IPS-NIHi7 (cell line): Measurements from ENCODE around the gene COG2.

Experiments
- DNase-seq: peaks from one replicate; pipeline ENCODE4 v3.0.0; 2012; ENCODE audit warnings: mixed read lengths; ENCODE audit errors: extremely low spot score

The COG2 gene

DNA sequence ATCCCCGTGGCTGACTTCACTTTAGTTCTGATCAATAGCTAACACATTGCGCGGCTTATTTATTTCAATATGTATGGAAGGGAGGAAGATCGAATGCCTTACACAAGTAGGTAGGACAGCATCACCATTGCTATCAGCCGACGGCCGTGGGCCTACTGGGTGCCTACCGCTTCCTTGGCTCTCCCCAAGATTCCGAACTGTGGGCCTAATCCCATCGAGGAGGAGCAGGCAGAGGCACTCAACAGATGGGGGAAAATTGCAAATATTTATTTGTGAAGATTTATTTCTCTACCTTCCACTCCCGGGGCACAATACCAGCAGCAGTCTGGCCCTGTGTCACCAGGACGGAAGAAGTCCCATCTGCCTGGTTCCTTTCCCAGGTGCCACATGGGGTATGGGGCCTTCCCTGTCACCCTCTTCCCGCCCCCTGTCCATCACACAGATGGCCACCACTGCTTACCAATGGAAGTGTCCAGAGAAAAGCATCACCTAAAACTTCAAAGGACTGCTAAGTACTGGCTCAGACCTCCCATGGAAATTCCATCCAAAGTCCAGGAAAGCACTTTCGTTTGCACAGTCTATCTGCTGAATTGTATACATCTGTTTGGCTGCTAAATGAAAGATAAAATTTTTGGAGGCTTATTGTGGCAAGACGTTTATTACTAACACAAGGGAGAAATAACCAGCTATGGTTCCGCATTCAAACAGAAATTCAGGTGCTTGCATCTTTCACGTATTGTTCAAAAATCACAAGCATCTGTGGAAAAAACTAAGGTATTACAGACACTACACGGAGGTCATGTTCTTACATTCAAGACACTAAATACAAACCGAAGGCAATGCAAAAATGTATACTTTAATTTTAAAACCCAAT lies 59.9 kb downstream of the COG2 start:
- no peak for DNase-seq

DNA sequence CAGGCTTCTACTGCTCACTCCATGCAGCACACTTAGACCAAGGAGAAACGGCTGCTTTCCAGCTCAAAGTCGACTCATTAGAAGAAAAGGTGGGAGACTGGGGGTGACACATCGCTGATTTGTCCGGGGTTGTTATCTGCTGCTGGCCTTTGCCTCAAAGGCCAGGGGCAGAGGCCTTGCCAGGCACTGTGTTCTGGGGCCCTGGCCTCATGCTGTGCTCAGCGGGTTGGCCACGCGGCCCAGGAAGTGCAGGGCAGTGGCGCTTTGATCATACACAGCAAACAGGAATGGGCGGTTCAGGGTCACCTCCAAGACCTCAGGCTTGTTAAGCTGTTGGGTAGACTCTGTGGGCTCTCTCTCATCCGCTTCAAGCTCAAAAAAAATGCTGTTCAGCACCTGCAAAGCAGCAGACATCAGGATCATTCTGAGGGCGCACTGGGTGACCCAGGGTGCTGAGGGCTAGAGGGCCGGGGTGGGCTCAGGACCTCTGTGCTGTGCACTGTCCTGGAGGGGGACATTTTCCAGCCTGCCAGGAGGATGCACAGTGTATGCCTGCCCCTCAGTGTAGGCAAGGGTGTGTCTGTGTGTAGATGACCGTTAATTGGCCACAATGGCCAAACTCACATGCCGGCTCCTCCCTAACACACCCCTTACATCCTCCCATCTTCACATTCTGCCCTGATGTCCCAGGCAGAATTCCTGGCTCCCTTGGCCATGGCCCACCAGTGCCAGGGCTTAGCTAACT lies 60.8 kb downstream of the COG2 start:
- DNase-seq, result no peak

DNA sequence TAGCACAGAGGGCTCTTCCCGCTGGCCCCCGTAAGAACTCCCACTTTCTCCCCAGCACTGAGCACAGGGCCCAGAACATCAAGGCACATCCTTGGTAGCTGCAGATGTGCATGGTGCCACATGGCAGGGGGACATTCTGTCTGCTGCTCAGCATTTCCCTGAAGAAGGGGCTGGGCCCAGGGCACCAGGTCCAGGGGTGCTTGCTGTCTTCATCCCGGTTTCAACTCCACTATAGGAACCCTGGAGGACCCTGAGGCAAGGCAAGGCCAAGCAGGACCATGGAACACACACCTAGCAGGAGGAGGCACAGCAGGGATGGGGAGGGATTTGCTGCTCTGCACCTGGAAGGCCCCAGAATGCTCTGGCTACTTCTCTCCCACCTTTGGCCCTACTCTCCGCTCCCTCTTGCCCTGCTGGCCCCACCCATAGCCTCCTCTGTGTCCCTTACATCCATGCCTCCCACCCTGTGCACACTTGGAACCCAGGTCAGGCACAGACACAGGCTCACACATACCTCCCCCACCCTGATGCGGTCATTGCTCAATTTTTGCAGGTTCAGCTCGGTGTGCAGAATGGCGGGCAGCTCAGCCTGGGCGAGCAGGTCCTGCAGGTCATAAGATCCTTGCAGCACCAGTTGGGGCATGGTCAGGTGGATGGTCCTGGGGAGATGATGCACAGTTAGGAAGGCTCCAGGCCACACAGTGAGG lies 61.6 kb downstream of the COG2 start:
- DNase-seq, result no peak

DNA sequence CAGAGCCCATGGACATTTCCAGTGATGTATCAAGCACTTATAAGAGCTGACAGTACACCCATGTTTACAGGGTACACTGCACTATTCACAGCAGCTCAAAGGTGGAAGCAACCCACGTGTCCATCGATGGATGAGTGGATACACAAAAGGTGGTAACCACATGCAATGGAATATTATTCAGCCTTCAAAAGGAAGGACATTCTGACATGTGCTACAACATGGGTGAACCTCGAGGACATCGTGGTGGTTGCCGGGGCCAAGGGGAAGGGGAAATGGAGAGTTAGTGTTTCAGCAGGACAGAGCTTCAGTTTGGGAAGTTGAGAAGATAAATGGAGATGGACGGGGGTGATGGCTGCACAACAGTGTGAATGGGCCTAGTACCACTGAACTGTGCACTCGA lies 62.5 kb downstream of the COG2 start:
- no peak for DNase-seq

DNA sequence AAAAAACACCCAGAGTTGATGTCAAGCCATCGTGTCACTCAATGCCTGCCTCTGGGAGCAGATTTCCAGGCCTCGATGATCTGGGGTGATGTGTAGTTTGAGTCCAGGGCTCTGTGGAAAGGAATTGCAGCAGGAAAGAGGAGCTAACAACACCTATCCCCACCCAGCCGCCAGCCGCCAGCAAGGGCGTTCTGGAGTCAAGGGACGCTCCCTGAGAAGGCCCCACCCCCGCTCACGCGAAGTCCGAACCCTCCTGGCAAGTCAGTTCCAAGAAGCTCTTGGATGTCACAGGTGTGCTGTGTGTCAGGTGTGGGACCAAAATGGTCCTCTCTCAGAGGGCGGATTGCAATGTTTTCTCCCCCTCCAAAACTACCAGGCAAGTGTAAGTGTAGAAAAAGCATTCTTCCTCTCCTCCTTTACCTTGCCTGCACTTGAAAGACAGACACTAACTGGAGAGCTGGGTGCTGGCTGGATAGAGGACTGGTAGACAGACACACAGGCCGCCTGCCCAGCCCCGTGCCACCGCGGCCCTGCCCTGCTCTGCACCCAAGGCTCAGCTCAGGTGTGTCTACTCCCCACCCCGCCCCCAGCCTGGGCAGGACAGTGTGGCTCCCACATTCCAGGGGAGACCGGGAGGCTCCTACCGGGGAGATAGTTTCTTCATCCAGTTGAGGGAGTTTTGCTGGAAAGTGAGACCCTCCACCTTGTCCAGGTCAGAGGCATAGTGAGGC lies 63.2 kb downstream of the COG2 start:
- DNase-seq, result no peak

DNA sequence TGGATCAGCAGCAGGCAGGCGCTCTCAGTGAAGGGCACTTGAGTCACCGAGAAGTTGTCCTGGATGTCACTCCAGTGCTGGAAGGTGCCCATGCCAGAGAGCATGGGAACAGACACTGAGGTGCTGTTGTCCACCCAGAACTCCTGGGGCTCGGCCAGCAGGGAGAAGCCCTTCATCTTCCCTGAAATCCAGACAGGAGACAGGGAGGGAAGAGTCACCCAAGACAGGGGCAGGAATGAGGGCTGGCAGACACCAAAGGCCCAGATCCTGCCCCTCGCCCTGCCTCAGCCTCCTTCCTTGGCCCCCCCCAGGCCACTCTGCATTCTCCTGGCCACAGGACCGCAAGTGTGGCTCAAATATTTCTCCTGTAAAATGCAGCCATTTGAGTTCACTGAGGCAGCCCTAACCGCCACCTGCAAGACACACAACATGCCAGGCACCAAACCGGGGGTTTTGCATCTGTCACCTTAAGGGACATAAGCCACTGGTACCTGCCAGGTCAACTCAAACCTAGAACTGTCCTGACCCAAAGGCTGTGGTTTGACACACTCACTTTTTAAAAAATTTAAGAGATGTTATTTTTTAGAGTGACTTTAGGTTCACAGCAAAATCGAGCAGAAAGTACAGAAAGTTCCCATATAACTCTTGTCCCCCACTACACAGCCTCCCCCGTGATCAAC lies 63.9 kb downstream of the COG2 start:
- no peak for DNase-seq

DNA sequence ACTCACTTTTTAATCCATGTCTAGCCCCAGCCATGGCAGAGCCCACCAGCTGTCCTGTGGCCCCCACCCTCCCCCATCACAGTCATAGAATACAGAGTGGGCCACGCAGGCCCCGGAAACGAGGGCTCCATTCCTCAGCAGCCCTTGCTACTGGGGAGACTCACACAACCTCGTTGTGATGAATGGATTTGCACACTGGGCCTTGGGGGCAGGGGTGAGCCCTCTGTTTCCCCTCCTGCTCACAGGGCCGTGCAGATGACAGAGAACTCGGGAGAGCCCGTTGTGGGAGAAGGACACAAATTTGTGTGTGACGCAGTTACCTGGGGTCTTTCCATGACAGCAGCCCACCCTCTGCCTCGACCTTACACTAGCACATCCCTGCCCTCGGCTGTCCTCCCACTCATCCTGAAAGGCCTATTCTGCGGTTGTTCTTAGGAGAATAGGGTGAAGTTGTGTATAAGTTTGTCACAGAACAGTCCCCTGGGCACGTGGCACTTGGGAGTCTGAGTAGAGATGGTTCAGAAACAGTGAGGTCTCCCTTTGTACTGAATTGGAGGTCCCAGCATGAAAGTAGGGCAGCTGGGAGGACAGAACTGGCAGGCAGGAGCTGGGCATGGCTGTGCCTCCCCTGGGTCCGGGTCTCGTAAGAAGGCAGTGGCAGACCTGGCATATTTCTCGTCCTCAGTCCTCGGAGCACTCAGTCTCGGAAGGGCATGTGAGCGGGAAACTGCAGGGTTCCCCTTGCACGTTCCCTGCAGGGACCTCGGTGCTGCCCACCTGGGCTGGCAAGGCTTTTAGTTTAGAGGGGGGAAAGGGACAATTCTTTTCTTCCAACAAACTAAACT lies 64.8 kb downstream of the COG2 start:
- DNase-seq, result no peak

DNA sequence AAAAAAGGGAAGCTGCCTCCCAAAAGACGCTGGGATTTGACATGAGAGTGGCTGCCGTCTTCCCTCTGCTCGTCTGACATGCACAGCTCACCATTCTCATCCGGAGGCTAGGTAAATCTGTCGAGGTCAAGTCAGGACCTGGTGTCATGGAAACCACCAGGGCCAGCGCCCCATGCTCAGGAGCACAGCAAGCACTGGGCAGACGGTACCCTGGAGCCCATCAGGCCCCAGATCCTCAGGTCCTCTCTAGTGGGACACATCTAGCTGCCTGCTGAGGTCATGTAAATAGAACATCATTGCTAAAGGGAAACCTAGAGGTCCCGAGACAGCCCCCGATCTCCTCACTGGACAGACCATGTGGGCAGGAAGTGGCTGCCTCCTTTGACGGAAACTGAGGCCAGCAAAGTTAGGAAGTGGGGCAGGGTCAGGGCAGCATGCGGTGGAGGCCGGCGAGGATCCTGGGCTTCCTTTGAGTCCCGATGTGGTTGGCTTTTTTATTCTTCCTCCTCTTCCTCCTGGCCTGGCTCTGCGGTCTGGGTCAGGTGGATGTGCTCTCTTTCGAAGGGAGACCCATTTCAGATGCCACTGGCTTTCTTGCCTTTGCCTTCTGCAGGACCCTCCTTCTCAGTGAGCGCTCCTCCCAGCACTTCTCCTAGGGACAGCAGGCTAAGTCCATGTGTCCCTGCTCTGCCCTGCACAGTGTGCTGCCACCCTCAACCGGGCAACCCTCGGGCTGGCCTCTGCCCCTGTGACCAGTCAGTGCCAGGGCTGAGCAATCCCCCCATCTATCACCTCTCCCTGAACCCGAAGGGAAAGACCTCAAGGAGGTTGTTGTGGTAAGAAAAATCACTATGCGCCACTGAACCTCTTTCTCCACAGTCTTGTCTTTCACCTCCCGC lies 65.7 kb downstream of the COG2 start:
- no peak for DNase-seq

DNA sequence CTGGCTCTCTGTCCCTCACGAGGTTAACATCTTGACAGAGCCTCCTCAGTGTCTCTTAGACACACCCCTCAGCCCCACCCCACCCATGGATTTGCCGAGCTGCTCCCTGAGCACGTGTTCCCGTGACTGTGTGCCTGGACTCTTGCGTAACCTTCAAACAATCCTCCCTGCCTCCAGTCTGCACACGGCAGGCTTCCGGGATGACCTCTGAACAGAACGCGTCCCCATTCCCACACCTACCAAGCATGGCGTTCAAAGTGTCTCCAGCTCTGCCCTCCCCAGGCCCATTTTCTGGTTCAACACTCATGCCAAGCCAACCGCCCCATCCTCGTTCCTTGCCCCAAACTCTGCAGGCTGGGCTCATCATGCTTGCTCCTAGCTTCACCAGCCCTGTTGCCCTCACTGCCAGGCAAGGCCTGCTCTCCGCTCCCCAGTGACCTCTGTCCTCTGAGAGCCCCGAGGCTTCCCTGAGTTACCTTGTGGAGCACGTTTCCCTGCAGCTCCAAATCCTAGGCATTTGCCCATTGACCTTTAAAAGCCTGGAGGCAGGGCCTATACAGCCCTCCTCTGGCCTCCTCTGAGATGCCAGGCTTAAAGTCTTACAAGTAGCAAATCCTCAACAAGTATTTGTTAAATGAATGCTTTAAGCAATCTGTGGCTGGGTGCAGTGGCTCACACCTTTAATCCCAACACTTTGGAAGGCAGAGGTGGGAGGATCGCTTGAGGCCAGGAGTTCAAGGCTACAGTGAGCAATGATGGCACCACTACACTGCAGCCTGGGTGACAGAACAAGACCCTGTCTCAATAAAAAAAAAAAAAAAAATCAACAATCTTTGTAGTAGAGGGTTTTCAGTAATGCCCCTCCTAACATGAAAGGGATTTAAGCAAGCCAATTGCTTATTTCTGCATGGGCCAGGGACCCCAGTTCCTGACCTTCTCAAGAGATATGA lies 66.6 kb downstream of the COG2 start:
- no peak for DNase-seq

DNA sequence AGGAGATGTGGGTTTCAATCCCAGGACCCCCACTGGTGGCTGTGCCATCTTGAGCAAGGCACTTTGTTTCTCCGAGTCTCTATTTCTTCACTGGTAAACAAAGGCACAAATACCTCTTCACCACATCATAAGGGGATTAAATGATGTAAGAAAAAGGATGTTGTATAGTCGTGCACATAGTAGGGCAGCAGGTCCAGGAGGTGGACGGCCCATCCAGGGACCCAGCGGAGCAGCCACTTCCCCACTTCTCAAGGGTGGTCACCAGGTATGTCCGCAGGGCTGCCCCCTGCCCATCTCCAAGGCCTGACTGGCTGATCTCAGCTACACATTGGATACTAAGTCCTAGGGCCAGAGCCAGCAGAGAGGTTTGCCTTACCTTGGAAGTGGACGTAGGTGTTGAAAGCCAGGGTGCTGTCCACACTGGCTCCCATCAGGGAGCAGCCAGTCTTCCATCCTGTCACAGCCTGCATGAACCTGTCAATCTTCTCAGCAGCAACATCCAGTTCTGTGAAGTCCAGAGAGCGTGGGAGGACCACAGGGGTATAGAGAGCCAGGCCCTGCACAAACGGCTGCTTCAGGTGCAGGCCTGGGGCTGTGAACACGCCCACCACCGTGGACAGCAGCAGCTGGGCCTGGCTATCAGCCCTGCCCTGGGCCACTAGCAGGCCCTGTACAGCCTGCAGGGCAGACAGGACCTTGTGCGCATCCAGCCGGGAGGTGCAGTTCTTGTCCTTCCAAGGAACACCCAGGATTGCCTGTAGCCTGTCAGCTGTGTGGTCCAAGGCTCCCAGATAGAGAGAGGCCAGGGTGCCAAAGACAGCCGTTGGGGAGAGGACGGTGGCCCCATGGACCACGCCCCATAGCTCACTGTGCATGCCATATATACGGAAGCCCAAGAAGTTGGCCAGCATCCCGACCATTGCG lies 67.6 kb downstream of the COG2 start:
- no peak for DNase-seq

DNA sequence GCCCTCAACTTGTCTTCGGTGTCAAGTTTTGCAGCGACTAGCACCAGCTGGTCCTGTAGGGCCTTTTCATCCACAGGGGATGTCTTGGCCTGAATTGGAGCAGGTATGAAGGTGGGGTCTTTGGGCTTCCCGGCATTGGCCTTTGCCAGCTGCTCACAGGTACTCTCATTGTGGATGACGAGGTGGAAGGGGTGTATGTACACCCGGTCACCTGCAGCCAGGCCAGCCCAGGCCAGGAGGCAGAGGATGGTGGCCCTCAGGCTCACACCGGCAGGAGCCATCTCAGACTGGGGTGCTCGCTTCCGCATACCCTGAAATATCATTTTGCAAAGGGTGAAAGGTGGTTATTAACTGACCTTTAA lies 68.2 kb downstream of the COG2 start:
- no peak for DNase-seq

DNA sequence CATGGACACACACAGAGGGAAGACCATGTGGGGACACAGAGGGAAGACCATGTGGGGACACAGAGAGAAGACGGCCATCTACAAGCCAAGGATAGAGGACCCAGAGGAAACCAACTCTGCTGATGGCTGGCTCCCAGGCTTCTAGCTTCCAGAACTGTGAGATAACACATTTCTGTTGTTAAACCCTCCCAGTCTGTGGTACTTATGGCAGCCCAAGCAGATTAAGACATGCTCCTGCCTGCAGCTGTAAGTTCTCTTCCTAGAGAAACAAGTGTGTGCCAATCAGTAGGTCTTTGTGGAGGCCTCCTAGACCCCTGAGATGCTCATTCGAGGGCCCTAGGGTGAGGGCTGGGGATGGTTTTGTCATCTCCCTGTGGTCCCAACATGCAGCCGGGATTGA lies 69.0 kb downstream of the COG2 start:
- no peak for DNase-seq

DNA sequence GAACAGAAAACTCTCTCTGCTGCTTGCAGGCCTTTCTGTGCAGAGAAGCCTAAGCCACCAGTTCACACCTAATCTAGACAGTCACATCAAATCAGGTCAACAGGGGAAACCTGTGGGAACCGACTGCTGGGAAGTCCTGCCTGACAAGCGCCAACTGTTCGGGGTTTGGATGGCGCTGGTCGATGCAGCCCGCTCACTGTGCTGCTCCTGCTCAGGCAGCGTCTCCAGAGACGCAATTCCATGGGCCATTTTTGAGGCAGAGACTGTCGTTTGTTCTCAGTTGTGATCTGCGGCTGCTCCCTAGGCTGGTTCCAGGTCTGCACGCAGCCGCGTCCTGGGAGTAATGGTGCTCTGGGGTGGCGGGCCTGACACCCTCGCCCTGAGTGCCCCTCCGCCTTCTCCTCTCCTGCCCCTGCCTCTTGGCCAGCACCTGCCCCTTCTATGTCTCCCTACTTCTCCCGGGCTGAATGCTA lies 70.2 kb downstream of the COG2 start:
- no peak for DNase-seq

DNA sequence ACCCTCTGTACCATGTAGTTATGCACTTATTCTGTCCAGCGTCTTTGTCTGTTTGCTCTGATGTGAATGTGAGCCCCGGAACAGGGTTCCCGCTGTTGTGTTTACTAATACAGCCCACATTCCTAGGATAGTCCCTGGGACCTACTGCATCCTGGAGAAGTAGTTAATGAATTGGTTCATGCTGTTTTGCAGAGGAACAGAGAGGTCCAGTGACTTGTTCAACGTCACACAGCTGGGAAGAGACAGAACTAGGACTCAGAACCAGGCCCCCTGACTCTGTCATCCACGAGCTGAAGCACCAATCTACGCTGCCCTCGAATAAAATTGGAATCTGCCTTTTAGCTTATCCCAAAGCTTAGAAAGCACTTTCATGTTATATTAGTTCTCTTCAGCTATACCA lies 70.9 kb downstream of the COG2 start:
- no peak for DNase-seq

DNA sequence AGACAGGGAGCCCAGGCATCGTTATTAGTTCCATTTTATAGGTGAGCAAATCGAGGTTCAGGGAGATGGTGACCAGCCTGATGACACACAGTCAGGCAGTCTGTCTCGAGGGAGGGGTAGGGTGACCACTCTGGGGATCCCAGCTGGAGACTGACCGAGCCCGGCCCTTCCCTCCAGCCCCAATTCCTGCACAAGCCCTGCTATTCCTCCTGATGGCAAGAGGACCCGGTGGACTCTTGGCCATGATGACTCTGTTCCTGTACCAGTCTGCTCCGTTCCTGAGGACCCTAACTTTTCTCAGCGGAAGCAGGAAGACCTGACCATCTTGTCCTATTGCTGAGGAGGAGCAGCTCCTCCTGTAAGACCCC lies 71.2 kb downstream of the COG2 start:
- no peak for DNase-seq

DNA sequence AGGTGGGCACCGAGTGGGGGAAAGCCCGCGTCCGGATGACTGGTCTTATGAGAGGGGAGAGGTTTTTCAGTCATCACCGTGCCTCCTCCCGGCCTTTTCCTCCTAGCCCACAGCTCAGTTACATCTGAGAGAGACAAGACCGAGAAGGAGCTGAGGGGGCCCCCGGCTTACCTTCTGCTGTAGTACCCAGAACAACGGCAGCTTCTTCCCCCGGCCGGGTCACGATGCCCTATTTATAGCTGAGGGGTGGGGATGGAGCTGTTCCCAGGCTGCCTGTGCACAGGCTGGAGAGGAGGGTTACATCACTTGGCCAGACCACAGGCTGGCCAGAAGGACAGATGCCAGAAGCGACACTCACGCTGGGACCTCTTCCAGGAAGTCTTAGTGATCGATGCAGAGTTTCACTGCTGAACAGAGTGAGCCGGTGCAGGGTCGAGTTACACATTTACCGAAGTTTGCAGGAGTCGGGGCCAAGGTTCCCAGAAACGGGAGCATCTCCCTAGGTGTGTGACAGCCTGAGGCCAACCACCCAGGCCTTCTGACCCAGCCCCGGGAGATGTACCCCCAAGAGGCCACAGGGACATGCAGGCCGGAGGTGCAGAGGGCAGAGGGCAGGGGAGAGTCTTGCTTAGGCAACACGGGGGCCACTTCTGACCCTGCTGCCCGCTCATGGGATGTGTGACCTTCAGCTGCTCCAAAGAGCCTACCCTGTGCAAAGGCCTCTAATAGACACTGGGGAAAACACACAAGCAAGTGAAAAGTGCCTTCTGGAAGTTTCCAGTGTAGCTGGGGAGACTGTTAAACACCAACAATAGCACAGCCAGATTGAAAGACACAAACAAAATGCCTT lies 71.9 kb downstream of the COG2 start, which contains the start of gene AGT:
TSS of gene AGT (minus strand) at position 208 of the 850 bp plus-strand sequence. CDS start 3,299 bp downstream, outside the sequence.
- DNase-seq, result no peak
